LNCAP (cell line): ENCODE results near the gene MCEMP1.

Experiments
- TF ChIP-seq, protein P1 (sequence below): fragments of 450-650 bp; IDR thresholded peaks from 2 replicates; pipeline ENCODE4 v1.5.1; 2017; ENCODE audit warnings: mild to moderate bottlenecking

Gene MCEMP1

DNA sequence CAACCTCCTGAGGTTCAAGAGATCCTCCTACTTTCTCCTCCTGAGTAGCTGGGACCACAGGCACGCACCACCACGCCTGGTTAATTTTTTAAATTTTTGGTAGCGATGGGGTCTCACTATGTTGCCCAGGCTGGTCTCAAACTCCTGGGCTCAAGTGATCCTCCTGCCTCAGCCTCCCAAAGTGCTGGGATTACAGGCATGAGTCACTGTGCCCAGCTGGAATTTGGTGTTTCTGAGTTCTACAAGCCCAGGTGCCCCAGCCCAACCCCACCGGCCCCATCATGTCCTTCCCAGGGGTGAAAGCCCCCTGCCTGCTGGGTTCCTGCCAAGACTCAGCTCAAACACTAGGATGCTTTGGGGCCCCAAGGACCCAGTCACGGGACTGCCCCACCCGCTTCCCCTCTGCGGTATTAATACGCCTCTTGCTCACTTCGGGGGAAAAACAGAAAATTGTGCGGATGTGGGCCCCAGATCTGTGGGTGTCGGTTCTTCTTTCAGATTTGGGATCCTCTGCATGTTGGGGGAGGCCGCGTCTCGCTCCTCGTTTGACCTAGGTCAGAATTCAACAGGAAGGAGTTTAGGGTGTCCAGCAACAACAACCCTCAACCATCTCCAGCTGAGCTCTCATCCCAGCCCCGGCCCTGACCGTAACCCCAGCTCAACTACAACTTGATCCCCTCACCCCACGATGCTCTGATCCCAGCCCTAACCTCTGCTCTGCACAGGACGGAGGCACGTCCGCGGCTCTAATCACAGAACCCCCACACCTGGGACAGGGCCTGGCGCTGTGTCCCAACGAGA is 28.7 kb downstream of the MCEMP1 start:
- TF ChIP-seq, protein P1, sequence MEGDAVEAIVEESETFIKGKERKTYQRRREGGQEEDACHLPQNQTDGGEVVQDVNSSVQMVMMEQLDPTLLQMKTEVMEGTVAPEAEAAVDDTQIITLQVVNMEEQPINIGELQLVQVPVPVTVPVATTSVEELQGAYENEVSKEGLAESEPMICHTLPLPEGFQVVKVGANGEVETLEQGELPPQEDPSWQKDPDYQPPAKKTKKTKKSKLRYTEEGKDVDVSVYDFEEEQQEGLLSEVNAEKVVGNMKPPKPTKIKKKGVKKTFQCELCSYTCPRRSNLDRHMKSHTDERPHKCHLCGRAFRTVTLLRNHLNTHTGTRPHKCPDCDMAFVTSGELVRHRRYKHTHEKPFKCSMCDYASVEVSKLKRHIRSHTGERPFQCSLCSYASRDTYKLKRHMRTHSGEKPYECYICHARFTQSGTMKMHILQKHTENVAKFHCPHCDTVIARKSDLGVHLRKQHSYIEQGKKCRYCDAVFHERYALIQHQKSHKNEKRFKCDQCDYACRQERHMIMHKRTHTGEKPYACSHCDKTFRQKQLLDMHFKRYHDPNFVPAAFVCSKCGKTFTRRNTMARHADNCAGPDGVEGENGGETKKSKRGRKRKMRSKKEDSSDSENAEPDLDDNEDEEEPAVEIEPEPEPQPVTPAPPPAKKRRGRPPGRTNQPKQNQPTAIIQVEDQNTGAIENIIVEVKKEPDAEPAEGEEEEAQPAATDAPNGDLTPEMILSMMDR = no peak

DNA sequence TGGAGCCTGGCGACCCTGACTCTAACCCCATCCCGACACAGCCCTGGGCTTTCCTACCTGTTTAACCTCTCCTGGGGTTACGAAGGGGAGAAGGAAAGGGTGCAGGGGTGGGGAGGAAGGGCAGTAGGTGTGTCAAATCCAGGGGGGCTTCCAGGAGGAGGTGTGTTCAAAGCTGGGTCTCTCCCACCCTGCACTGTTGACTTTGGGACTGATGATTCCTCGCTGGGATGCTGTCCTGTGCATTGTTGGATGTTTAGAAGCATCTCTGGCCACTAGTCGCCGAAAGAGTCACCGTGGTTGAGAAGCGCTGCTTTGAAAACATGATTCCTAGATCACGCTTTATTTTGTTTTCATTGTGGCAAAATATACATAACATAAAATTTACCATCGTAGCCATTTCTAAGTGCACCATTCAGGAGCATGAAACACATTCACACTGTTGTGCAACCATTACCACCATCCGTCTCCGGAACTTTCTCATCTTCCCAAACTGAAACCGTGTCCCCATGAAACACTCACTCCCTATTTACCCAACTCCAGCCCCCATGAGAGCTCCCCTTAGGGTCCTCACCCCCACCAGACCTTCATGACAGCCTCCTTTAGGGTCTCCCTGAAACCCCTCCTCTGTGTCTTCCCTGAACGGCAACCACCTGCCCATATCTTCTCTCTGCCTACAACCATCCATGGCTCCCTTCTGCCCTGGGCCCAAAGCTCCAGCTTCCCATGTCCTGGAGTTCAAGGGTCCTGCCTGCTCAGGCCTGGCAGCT is 29.5 kb downstream of the MCEMP1 start:
- TF ChIP-seq, protein P1 = no peak

DNA sequence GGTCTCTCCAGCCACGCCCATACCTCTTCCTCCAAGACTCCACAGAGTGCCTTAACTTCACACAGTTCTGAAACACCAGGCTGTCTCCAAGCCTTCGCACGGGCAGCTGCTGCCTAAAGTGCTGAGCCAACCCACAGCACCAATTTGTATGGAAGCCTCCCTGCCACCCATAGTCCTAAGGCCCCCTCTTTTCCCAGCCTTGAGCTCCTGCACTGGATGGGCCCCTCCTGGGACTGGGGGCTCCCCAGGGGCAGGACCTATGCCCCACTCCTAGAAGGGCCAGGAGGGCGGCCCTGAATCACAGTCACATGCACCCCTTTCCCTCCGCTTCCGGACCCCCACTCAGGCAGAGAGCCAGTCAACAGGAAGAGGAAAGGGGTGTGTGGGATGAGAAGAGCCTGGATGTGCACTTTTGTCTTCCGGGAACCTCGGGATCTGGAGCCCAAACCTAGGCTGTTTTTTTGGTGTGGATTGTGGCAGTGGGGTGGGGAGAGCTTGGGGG is 30.1 kb downstream of the MCEMP1 start:
- TF ChIP-seq, protein P1 = no peak

DNA sequence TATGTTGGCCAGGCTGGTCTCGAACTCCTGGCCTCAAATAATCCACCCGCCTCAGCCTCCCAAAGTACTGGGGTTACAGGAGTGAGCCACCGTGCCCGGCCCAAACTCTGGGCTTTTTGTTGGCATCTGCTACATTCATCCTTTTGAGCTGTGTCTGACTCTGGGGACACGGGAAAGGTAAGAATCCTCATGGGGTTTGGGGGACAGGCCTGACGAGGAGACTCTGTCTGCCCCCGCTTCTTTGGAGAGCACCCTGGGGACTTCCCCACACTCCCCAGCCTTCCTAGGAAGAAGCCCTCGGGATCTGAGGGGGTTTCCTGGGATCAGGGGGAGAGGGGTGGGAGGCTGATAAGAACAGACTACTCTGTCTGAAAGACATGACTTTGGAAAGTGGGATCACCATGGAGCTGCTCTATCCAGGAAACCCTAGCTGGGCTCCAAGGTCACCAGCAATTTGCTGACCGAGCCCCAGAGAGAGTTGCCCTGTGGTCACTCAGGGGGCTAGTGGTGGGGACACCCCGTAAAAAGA is 33.1 kb downstream of the MCEMP1 start:
- TF ChIP-seq, protein P1 = no peak

DNA sequence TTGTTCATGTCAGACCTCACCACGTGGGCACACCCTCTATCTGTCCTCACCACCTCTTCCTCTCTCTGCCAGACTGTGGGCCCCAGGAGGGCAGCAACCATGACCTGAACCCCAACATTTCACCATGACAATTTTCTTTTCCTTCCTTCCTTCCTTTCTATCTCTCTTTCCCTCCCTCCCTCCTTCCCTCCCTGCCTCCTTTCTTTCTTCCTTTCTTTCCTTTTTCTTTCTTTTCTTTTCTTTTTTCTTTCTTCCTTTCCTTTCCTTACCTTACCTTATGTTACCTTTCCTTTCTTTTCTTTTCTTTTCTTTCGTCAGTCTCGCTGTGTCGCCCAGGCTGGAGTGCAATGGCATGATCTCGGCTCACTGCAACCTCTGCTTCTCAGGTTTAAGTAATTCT is 33.7 kb downstream of the MCEMP1 start:
- TF ChIP-seq, protein P1 = no peak

DNA sequence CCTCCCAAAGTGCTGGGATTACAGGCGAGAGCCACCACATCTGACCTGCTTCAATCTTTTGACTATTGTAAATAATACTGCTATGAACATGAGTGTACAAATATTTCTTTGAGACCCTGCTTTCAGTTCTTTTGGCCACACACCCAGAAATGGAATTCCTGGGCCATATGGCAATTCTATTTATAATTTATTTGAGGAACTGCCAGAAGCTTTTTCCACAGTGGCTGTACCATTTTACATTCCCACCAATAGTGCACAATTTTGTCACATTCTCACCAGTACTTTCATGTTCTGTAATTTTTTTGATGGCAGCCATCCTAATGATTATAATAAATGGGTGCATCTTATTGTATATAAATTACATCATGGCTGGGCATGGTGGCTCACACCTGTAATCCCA is 38.8 kb downstream of the MCEMP1 start:
- TF ChIP-seq, protein P1 = no peak

DNA sequence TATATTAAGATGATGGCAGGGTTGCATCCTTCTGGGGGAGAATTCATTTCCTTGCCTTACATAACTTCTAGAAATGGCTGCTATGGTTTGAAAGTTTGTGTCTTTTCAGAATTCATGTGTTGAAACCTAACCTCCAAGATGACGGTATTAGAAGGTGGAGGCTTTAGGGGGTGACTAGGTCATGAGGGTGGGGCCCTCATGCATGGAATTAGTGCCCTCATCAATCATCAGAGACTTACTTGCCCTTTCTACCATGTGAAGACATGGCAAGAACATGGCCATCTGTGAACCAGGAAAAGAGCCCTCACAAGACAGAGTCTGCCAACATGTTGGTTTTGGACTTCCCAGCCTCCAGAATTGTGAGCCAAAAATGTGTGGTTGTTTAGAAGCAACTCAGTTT is 39.9 kb downstream of the MCEMP1 start:
- TF ChIP-seq, protein P1 = no peak
